HEK293T (cell line): Measurements from ENCODE around the gene SORCS3.

Source experiments
- CTCF ChIA-PET: fragments of 350-600 bp; formaldehyde crosslinking; extraction: SDS; loops from one replicate; lab custom pipeline; 2021; ENCODE audit warnings: antibody characterized with exemption, inconsistent platforms; lab: Yijun Ruan, JAX
- POLR2A ChIA-PET: fragments of 350-600 bp; formaldehyde crosslinking; extraction: SDS; loops from one replicate; lab custom pipeline; 2020; ENCODE audit warnings: antibody characterized with exemption, inconsistent platforms; lab: Yijun Ruan, JAX
- DNase-seq: peaks from one replicate; pipeline ENCODE4 v3.0.0; 2012; ENCODE audit warnings: mixed read lengths; ENCODE audit errors: extremely low spot score
- ARNT ChIP-seq: fragments of 450-650 bp; IDR thresholded peaks from 2 replicates; pipeline ENCODE4 v1.6.1; 2017; ENCODE audit warnings: mild to moderate bottlenecking
- BHLHE40 ChIP-seq: fragments of 450-650 bp; IDR thresholded peaks from 2 replicates; pipeline ENCODE4 v1.6.1; 2016; ENCODE audit warnings: mild to moderate bottlenecking, moderate library complexity, borderline replicate concordance
- CTBP1 ChIP-seq: fragments of 450-650 bp; IDR thresholded peaks from 2 replicates; pipeline ENCODE4 v1.6.1; 2016; ENCODE audit warnings: borderline replicate concordance
- ELF4 ChIP-seq: fragments of 450-650 bp; IDR thresholded peaks from 2 replicates; pipeline ENCODE4 v1.6.1; 2017; ENCODE audit warnings: antibody characterized with exemption
- FOXA1 ChIP-seq: fragments of 450-650 bp; IDR thresholded peaks from 2 replicates; pipeline ENCODE4 v1.6.1; 2016; ENCODE audit warnings: mild to moderate bottlenecking
- FOXK2 ChIP-seq: fragments of 450-650 bp; IDR thresholded peaks from 2 replicates; pipeline ENCODE4 v1.6.1; 2016; ENCODE audit warnings: mild to moderate bottlenecking
- FOXM1 ChIP-seq: fragments of 450-650 bp; IDR thresholded peaks from 2 replicates; pipeline ENCODE4 v1.6.1; 2017; ENCODE audit warnings: mild to moderate bottlenecking, borderline replicate concordance
- HDGF ChIP-seq: fragments of 450-650 bp; IDR thresholded peaks from 2 replicates; pipeline ENCODE4 v1.6.1; 2017; ENCODE audit warnings: antibody characterized with exemption, borderline replicate concordance
- L3MBTL2 ChIP-seq: fragments of 450-650 bp; conservative IDR thresholded peaks from 2 replicates; pipeline ENCODE4 v1.6.1; 2016; ENCODE audit warnings: mild to moderate bottlenecking
- LEF1 ChIP-seq: fragments of 450-650 bp; IDR thresholded peaks from 2 replicates; pipeline ENCODE4 v1.6.1; 2017; ENCODE audit warnings: mild to moderate bottlenecking, borderline replicate concordance
- NFRKB ChIP-seq: fragments of 450-650 bp; IDR thresholded peaks from 2 replicates; pipeline ENCODE4 v1.6.1; 2016; ENCODE audit warnings: mild to moderate bottlenecking, moderate library complexity
- PKNOX1 ChIP-seq: fragments of 450-650 bp; IDR thresholded peaks from 2 replicates; pipeline ENCODE4 v1.6.1; 2016
- SP1 ChIP-seq: fragments of 450-650 bp; IDR thresholded peaks from 2 replicates; pipeline ENCODE4 v1.6.1; 2017
- SUZ12 ChIP-seq: fragments of 450-650 bp; IDR thresholded peaks from 2 replicates; pipeline ENCODE4 v1.6.1; 2016; ENCODE audit warnings: mild to moderate bottlenecking
- TARDBP ChIP-seq: fragments of 450-650 bp; IDR thresholded peaks from 2 replicates; pipeline ENCODE4 v1.6.1; 2016
- ZNF384 ChIP-seq: fragments of 450-650 bp; IDR thresholded peaks from 2 replicates; pipeline ENCODE4 v1.6.1; 2016

SORCS3 gene

GRCh38 chr10:105195831-105196230 lies 554.7 kb downstream of the SORCS3 start:
- TF ChIP-seq NFRKB (no peak), BHLHE40 (no peak), ARNT (no peak)
- no peak for DNase-seq
- ChIA-PET CTCF (no interaction called here), POLR2A (no interaction called here)

DNA sequence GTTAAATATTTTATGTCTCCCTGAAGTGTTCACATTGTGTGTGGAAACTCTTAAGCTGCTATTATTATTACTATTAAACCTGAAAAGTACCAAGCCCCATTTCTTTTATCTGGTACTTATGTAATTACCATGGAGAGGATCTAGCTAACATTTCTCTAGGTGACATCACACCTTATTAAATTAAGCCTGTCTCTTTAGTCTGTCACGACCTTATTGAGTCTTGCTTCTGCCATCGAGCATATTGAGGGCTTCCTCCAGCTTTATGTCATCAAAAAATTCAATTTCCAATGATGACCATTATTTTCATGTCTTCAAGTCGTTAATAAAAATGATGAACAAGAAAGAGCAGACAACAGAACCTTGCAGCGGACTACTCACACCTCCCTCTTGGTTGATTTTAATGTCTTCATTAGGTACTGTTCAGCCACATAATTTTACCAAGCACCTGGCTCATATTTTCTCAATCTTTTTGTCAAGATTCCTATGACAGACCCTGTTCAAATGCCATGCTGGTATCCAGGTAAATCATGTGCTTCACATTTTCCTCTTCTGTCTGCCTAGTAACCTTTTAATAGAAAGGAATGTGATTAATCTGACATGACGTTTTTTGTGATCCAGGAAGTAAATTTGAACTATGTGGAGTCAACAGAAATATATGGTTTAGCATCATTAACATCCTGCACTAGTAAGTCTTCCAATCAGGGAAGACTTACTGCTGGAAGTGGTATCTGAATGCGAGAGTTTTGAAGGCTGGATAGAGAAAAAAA lies 556.7 kb downstream of the SORCS3 start:
- CTCF ChIA-PET = no interaction called here
- no peak for DNase-seq
- no peak for TF ChIP-seq FOXK2
- TF ChIP-seq SUZ12 = no peak
- no peak for TF ChIP-seq ELF4
- no peak for TF ChIP-seq NFRKB
- TF ChIP-seq ZNF384 = no peak
- no peak for TF ChIP-seq CTBP1
- no peak for TF ChIP-seq PKNOX1
- no peak for TF ChIP-seq L3MBTL2
- TF ChIP-seq FOXA1 = no peak
- no peak for TF ChIP-seq LEF1
- POLR2A ChIA-PET = no interaction called here

GRCh38 chr10:105206616-105207015 lies 565.5 kb downstream of the SORCS3 start:
- no peak for DNase-seq
- ChIA-PET POLR2A (no interaction called here), CTCF (no interaction called here)
- TF ChIP-seq SP1 (no peak), LEF1 (no peak), TARDBP (no peak), NFRKB (no peak), ELF4 (no peak), FOXK2 (no peak), CTBP1 (no peak), ZNF384 (no peak)

- POLR2A ChIA-PET = no interaction called here
- CTCF ChIA-PET = no interaction called here
- TF ChIP-seq ELF4 (no peak), CTBP1 (no peak), TARDBP (no peak), LEF1 (no peak), SP1 (no peak), FOXK2 (no peak), SUZ12 (no peak), HDGF (no peak), FOXM1 (no peak), BHLHE40 (no peak), ARNT (no peak), NFRKB (no peak), L3MBTL2 (no peak), PKNOX1 (no peak)
- no peak for DNase-seq
Observed at GRCh38 chr10:105207476-105207995, 566.4 kb downstream of the SORCS3 start.

- TF ChIP-seq FOXK2 (no peak), PKNOX1 (no peak), CTBP1 (no peak), TARDBP (no peak), FOXA1 (no peak), SP1 (no peak), FOXM1 (no peak), ELF4 (no peak), L3MBTL2 (no peak), BHLHE40 (no peak), HDGF (no peak), SUZ12 (no peak), ARNT (no peak), LEF1 (no peak), ZNF384 (no peak)
- no peak for DNase-seq
- ChIA-PET CTCF (no interaction called here), POLR2A (no interaction called here)
Observed at GRCh38 chr10:105210546-105210945, 569.5 kb downstream of the SORCS3 start.

GRCh38 chr10:105237685-105238084 lies 596.6 kb downstream of the SORCS3 start:
- ChIA-PET POLR2A (no interaction called here), CTCF (no interaction called here)
- DNase-seq = no peak
- no peak for TF ChIP-seq FOXM1
- TF ChIP-seq BHLHE40 = no peak
